HG02588 (cell line): ENCODE results near the gene CIAO2A.
"Not testable (repeated sequence)": the region's sequence is repeated elsewhere in the genome, so short reads cannot be mapped to it uniquely, and the experiment has no call there.

ENCODE experiments used
- ATAC-seq: cut with Tn5 transposase; IDR thresholded peaks from one replicate; pipeline ENCODE4 v1.9.1; 2021; ENCODE audit warnings: mild to moderate bottlenecking, moderate library complexity; ENCODE audit not compliant: unreplicated experiment

CIAO2A gene

DNA sequence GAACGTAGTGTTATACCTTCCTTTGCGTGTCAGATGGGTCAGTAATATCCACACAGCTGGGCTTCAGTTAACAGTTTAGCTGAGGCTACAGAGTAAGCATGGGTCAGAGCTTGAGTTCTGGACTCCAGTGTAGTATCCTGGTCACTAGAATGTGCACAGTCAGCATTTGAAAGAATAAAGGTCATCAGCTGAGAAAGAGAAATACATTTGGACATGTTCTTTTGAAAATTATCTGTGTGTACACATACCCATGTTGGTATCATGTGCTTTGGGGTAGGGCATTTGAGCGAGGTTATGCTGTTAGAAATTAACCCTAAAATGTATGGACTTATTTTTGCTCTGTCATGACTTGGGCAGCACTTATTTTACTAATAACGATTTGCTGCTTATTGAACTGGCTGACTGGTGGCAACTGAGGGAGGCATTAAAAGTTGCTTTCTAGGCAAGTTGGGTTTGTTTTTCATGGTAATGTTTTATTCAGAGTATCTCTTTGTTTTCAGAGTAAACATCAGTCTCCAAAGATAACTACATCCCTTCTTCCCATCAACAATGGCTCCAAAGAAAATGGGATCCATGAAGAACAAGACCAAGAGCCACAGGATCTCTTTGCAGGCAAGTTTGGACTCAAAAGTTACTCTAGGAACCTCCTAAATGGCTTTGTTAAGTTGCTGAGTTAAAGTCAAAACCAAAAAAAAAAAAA, 18.6 kb upstream of the CIAO2A start:
- ATAC-seq = no peak

DNA sequence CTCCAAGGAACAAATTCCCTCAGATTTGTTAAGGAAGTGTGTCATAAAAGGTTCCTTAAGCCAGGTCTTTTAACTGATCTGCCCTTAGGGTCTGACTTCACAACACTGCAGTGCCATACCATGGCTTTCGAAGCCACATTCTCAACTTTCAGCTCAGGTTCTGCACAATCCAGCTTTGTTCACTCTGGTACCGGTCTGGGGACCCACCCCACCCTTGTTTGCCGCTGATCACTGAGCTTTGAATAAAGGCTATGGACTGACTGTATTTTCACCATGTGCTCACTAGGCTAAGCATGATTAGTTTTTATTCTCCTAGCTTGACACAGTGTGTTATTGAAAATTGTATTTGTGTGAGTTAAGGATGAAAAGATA, 18.0 kb upstream of the CIAO2A start:
- no peak for ATAC-seq

DNA sequence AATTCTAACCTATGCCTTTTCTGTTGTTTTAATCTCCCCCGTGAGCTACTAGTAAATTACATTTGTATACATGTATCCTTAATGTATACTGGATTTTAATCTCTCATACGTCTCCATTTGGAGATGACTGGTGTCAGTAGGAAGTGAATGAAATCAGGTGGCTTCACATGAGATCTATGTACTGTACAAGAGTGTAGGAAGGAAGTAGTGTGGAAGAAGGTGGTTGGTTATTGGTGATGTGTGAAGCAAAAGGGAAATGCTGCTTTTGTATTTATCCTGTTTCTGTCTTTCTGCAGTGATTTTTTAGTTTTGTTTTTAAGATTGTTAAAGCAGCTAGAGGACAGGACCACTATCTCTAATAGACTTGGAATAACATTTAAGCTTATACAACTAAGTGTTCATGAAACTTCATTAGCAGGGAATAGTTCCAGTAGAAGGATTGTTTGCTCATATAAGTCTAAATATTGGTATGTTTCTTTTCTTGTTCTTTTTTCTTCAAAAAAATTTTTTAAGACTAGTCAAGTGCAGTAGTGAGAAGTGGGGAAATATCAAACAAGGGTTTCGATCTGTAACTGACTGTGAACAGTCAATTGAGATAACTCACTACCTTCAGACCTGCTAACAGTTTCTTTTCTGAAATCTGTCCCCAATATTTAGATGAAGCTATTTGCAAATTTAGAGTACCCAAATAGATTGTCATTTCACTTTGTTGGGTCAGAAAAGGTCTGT, 17.5 kb upstream of the CIAO2A start:
- no peak for ATAC-seq

DNA sequence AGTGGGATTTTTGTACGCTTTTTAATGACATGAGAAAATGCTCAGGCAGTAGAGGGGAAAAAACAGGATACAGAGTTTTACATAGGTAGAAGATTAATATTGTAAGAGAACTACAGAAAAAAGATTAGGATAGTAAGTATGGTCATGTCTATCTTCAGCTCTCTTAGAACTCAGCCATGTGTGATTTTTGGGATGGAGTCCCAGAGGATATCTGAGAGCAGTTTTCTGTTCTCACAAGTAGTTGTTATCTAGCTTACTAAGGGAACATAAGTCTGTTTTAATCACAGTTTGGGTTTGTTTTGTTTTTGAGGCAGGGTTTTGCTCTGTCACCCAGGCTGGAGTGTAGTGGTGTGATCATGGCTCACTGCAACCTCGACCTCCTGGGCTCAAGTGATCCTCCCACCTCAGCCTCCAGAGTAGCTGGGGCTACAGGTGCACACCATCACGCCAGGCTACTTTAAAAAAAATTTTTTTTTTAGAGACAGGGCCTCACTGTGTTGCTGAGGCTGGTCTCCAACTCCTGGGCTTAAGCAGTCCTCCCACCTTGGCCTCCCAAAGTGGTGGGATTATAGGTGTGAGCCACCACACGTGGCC, 16.6 kb upstream of the CIAO2A start:
- ATAC-seq = not testable (repeated sequence)

DNA sequence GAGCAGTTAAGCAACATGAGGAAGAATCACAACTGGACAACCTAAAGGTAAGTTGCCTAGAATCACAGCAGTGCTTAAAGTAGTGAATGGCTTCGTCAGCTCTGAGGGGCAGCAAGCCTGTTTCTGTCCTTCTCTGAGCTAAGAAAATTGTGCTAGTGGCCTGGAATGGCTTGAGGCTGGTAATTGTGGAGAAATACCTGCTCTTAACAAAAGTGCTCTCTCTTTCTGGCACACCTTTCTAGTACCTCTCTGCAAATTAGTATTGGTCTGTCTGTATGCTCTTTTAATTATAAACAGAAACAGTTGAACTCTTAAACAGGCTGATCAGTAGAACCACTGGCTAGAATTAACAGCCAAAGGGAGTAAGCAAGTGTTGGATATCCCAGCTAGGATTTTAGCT, 13.7 kb upstream of the CIAO2A start:
- no peak for ATAC-seq

DNA sequence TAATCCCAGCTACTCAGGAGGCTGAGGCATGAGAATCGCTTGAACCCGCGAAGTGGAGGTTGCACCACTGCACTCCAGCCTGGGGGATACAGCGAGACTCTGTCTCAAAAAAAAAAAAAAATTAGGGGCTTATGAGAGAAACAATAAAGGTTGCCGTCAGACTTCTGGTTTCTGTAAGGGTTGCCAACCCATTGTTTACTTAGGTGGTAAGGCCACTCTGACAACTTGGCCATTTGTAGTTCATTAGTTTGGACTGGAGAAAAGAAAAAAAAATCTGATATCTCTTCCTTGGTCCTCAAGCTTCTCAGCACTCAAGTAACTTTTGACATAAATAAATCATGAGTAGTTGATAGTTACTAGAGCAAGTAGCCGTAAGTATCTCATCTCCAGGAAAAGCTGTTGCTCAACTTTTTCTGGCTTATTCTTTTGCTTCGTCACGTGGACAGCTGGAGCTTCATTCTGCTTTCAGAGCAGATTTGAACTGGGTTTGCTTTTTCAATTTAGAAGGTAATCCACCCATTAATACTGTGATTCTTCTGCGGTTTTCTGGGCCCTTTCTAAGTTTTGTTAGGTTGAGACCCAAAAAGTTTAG, 11.6 kb upstream of the CIAO2A start:
- no peak for ATAC-seq

DNA sequence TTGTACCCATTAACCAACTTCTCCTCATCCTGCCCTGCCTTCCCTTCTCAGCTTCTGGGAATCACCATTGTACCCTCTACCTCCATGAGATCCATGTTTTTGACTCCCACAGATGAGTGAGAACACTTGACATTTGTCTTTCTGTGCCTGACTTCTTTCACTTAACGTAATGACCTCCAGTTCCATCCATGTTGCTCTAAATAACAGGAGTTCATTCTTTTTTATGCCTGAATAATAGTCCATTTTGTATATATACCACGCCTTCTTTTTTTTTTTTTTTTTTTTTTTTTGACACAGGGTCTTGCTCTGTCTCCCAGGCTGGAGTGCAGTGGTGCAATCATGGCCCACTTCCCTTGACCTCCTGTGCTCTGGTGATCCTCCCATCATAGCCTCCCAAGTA, 8.9 kb upstream of the CIAO2A start:
- ATAC-seq = no peak

DNA sequence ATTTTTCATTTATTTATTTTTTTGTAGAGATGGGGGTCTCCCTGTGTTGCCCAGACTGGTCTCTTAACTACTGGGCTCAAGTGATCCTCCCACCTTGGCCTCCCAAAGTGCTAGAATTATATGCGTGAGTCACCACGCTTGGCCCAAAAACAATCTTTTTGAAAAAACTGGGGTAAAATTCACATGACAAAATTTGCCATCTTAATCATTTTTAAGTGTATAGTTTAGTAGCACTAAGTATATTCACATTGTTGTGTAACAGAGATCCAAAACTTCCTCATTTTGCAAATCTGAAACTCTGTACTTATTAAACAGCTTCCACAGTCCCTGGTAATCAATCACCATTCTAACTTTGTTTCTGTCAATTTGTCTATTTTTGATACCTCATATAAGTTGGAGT, 7.3 kb upstream of the CIAO2A start:
- ATAC-seq = no peak

DNA sequence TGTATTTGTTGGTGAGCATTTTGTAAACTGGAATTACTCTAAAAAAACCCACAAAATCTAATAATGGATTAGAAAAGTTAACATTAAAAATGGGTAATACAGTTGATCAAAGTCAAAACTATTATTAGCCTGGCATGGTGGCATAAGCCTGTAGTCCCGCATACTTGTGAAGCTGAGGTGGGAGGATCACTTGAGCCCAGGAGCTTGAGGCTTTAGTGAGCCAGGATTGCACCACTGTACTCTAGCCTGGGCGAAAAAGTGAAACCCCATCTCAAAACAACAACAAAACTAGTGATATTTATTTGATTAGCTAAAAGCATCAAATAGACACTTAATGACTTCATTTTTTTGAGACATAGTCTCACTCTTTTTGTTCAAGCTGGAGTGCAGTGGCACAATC, 5.7 kb upstream of the CIAO2A start:
- no peak for ATAC-seq

DNA sequence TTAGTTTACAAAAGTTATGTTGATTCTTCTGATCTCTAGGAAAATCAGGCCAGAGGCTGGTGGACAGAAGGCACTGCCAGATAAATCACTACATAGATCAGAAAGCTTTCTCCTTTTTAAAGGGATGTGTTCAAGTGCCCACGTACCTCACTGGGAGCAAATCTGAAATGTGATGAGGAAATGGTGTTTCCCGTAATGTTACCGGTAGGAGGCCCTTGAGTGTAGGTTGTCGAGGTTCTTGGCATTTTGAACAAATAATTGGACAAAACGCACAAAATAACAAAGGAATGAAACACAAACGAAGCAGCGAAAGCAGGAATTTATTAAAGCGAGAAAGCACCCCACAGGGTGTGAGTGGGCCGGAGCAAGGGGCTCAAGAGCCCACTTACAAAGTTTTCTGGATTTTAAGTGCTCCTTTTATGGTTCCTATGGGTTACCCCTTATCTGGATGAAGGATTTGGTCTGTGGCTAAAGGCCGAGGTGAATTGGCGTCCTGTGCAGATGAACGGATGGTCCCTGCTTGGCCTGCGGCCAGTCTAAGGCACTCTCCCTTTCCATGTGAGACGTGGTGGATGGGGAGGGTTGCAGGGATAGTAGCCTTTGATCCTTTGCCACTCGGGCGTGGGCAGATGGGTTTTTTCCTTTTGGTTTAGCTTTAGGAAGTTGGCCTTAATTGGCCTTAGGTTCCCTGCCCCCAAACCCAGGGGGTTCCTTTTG, 3.2 kb upstream of the CIAO2A start:
- no peak for ATAC-seq

DNA sequence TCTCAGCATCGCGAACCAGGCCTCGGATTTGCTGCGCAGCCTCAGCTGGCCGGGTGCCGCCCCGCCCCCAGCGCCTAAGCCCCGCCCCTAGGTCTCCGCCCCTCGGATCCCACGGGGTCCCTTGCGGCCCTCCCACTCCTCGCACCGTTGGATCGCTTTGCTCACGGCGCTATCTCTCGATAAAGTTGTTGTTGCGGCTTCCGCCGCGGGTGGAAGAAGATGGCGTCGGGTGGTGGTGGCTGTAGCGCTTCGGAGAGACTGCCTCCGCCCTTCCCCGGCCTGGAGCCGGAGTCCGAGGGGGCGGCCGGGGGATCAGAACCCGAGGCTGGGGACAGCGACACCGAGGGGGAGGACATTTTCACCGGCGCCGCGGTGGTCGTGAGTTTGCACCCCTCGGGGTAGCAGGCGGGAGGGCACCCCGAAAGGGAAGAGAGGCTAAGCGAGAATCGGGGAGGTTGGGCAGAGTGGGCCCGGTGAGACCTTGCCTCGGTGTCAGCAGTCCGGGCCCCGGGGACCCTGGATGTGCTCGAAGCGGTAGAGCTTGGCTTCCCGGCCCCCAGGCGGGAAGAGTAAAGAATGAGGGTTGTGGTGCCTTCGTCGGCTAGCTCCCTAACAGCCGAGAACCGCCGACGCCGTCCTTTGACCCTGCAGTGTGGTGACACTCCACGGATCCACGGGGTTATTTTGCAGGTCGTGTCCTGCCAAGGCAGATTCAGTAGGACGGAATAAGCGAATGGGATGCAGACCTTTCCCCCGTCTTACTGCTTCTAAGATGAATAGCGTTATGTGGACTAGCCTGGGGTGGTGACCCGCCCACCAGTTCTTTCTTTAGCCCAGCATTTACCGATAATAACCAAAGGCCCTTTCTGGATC, 2.4 kb upstream of the CIAO2A start, which contains the start of gene SNX1:
Gene SNX1, plus strand, starts transcription at position 188 of the 873 bp plus-strand sequence. Its CDS starts 32 bp downstream, at position 220.
- ATAC-seq = peak; percentile 37

DNA sequence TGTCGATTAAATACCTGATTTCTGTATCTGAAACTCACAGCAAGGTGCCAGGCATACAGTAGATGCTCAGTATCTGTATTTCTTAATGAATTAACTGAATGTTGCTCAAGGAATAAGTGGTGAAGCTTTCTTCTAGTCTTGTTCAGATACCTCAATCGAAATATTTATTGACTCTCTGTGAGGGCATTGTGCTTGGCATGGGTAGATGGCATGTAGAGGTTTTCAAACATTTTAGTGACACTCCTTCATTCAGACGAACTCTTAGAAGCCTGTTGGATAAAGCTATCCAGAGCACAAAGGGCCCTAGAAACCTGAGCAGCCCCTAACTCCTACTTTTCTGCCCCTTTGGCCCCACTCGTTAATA, 1.8 kb upstream of the CIAO2A start:
- no peak for ATAC-seq

DNA sequence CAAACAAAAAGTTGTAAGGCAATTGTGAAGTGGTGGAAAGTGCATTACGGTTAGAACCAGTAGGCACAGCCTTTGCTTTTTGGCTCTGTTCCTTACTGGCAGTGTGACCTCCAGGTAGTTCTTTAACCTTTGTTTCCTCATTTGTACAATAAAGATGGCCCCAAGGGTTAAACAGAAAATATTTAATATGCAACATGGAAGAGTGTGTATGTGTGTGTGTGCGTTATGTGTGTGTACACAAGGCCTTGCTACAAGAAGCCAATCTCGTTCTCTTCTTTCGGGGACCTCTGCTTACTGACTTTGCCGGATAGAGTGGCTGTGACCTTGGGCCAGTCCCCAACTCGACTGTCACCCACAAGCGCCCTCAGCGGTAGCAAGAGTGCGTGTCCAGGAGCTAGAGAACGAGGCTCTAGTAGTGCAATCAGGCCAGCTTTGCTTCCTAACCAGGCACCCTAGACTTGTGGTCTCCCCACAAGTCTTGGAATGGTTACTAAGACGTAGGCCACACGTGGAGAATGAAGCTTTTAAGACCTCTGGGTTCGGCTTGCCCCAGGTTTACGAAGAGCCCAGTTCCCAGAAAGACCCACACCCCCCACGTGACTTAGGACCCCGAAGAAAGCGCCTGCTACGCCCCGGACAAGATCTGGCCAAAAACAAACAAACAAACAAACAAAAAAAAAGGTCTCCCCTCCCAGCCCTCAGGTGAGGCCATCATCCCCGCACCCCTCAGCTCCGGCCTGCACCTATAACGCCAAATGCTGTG, 593 bp downstream of the CIAO2A start:
- peak; percentile 20 for ATAC-seq

DNA sequence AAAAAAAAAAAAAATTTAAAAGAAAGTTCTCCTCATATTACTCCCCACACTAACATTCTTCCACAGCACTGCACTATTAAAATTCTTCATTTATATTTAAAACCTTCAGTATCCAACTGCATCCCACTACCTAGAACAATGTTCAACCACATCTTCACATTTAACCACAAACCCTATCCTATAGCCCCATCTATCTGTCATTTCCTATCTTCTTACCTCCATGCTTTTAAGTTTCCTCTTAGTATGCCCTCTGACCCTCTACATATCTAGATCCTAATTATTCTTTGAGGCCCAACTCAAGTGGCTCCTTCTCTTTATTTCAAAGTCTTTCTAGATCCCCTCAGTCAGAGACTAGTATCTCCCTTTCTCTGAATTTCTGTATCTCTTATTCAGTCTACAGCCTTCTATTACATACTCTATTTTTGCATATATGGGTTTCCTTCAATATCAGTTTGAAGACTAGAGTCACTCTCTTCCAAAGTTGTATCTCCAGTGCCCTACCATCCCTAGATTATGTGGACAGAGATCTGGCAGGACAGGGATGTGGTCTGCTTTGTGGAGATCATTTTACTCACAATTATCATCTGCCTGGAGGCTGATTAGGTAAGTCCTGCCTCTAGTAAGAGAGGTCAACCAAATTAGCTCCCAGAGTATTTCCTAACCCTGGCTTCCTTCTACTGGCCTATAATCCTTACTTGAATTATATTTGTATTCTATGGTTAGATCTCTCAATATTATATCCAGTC, 1.4 kb downstream of the CIAO2A start:
- ATAC-seq = no peak

DNA sequence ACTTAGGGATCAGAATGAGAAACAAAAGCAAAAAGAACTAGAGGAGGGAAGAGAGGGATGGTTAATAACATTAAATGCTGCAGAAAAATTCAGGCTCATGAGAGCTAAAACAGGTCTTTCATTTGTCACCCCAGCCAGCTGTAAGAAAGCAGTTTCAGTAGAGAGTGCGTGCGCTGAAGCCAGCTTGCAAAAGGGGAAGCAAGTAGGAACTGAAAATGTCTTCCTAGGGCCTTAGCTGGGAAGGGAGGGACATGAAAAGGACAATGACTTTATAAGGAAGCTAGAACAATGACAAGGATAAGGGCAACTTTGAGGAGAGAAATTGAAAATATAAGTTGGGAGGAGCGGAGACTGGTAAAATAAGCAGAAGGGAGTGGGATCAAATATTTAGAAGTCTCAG, 3.1 kb downstream of the CIAO2A start:
- no peak for ATAC-seq

DNA sequence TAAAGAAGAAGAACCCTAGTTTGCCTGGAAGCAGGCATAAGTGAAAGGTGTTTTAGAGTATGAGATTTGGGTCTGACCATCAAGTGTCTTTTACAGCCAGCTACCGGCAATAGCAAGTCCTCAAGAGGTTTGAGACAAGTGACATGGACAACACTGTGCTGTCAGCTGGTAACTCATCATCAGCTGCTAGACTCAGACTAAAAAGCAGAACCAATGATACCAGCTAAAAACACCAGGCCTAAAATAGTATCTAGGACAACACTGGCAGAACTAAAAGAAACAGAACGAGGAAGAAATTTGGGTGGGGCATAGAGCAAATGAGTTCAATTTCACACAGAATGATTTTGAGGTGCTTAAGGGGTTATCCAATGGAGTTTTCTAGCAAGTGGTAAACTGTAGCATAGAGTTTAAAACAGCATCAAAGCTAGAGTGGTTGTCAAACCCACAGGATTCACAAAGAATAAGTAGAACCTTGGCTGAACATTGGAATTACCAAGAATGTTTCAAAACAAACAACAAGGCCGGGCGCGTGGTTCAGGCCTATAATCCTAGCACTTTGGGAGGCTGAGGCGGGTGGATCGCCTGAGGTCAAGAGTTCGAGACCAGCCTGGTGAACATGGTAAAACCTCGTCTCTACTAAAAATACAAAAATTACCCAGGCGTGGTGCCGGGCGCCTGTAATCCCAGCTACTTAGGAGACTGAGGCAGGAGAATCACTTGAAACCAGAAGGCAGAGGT, 3.9 kb downstream of the CIAO2A start:
- no peak for ATAC-seq

DNA sequence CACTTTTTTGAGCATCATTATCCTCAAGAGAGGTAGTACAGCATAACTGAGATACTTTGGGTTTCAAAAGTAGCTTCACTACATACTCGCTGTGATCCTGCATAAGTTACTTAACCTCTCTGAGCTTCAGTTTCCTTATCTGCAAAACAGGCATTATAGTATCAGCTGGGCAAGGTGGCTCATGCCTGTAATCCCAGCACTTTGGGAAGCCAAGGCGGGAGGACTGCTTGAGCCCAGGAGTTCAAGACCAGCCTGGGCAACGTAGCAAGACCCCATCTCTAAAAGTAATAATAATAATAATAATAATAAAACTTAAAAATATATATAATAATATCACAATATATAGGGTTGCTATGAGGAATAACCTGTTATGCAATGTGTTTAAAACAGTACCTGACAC, 10.9 kb downstream of the CIAO2A start:
- ATAC-seq = no peak

DNA sequence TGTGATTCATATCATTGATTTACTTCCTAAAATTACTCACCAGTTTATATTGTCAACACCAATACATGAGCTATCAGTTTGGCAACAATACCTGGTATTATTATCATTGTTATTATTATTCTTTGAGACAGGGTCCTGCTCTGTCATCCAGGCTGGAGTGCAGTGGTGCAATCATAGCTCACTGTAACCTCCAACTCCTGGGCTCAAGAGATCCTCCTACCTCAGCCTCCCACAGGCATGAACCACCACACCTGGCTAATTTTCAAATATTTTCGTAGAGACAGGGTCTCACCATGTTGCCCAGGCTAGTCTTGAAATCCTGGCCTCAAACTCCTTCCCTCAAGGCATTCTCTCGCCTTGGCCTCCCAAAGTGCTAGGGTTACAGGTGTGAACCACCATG, 20.1 kb downstream of the CIAO2A start:
- ATAC-seq = not testable (repeated sequence)
